Endothelial cell of umbilical vein (primary cell): Measurements from ENCODE around the gene HIGD1C. TPM values are rescaled to one million over a fixed set of nuclear protein-coding genes. Genes with fewer than 3 reads are reported as not detected.
"Not testable (repeated sequence)": the region's sequence is repeated elsewhere in the genome, so short reads cannot be mapped to it uniquely, and the experiment has no call there.

Experiments
- BruUV-seq: library from RNA; stranded (reverse); fragments of 400-500 nt; replicated peaks from 2 replicates; lab custom pipeline; 2021; lab: Mats Ljungman, UMichigan
- CTCF ChIA-PET: fragments of 300-600, 350-600 bp; sonication (Branson Sonifier 250); formaldehyde crosslinking; loops from one replicate; lab custom pipeline; 2021; ENCODE audit warnings: antibody characterized with exemption, inconsistent platforms; lab: Charles Lee
- POLR2A ChIA-PET: fragments of 300-600, 350-600 bp; sonication (Branson Sonifier 250); formaldehyde crosslinking; loops from one replicate; lab custom pipeline; 2021; ENCODE audit warnings: antibody characterized with exemption, inconsistent platforms; lab: Charles Lee
- DNase-seq: peaks from one replicate; pipeline ENCODE4 v3.0.0-alpha.2; 2011; ENCODE audit warnings: low read depth, low spot score
- FAIRE-seq: peaks from 2 replicates; lab custom pipeline; 2011; peaks lifted over from hg19 to GRCh38; lab: Jason Lieb, UNC
- H2AFZ ChIP-seq: 2 replicates; pipeline ENCODE4 v1.6.0; 2012; ENCODE audit warnings: low read depth, low read length, control low read depth, inconsistent platforms
- H3K27ac ChIP-seq: 2 replicates; pipeline ENCODE4 v1.5.1; 2011; ENCODE audit warnings: low read depth, mild to moderate bottlenecking, control low read depth, low read length, moderate library complexity; ENCODE audit not compliant: insufficient read depth
- H3K27me3 ChIP-seq, 2 experiments: 2 replicates each; pipeline versions ENCODE4 v1.6.0 to v1.6.1; 2011; ENCODE audit warnings: low read length in 2 of 2, mixed read lengths in 1 of 2; ENCODE audit not compliant: control insufficient read depth in 2 of 2, insufficient read depth in 2 of 2
- H3K36me3 ChIP-seq, 2 experiments: 2 replicates in 1 of 2; 3 replicates in 1 of 2; pipeline ENCODE4 v1.5.1; 2011; ENCODE audit warnings: low read length in 2 of 2, mild to moderate bottlenecking in 1 of 2, moderate library complexity in 1 of 2; ENCODE audit not compliant: control insufficient read depth in 2 of 2, insufficient read depth in 2 of 2; ENCODE audit errors: extremely low read depth in 1 of 2
- H3K4me1 ChIP-seq: 3 replicates; pipeline ENCODE4 v1.5.1; 2011; ENCODE audit warnings: mild to moderate bottlenecking, low read length; ENCODE audit not compliant: control insufficient read depth, insufficient read depth; ENCODE audit errors: extremely low read depth
- H3K4me2 ChIP-seq: 2 replicates; pipeline ENCODE4 v1.6.1; 2011; ENCODE audit warnings: low read length, control low read depth, mixed read lengths; ENCODE audit not compliant: insufficient read depth
- H3K4me3 ChIP-seq, 3 experiments: fragments of 200-600 bp in 1 of 3; sonication (generic), shearing (Covaris generic) in 1 of 3; replicated peaks in 1 of 3; 2 replicates each; pipeline ENCODE4 v1.5.1; 2011 to 2016; ENCODE audit warnings: control low read depth in 3 of 3, low read length in 3 of 3, mild to moderate bottlenecking in 2 of 3, inconsistent platforms in 1 of 3, low read depth in 1 of 3, moderate library complexity in 1 of 3; ENCODE audit not compliant: insufficient read depth in 1 of 3
- H3K79me2 ChIP-seq: 2 replicates; pipeline ENCODE4 v1.6.0; 2012; ENCODE audit warnings: low read length, inconsistent platforms; ENCODE audit not compliant: control insufficient read depth, insufficient read depth
- H3K9ac ChIP-seq: replicated peaks from 2 replicates; pipeline ENCODE3; 2011; ENCODE audit warnings: low read length, control low read depth; ENCODE audit not compliant: insufficient read depth; ENCODE audit errors: extremely low read depth
- H3K9me1 ChIP-seq: replicated peaks from 3 replicates; pipeline ENCODE4 v1.6.0; 2011; ENCODE audit warnings: mild to moderate bottlenecking, low read length; ENCODE audit not compliant: control insufficient read depth, insufficient read depth; ENCODE audit errors: extremely low read depth
- H3K9me3 ChIP-seq: replicated peaks from 2 replicates; pipeline ENCODE4 v1.5.1; 2012; ENCODE audit warnings: low read length, inconsistent platforms; ENCODE audit not compliant: control insufficient read depth, insufficient read depth
- H4K20me1 ChIP-seq: replicated peaks from 2 replicates; pipeline ENCODE3; 2011; ENCODE audit warnings: mild to moderate bottlenecking, low read length; ENCODE audit not compliant: control insufficient read depth, insufficient read depth; ENCODE audit errors: extremely low read depth
- POLR2AphosphoS5 ChIP-seq: IDR thresholded peaks from 2 replicates; pipeline ENCODE4 v1.6.1; 2012; ENCODE audit warnings: low read depth, mild to moderate bottlenecking, control low read depth, low read length, moderate library complexity; ENCODE audit not compliant: insufficient read depth
- dilution Hi-C: fragments of 300-500 bp; cut with MboI; formaldehyde crosslinking; loops from one replicate; pipeline ENCODE4 v1.15.0; 2019; ENCODE audit warnings: low sequenced_read_pairs; ENCODE audit not compliant: extremely low pct_ligation_motif_present
- intact Hi-C: fragments of 100-400 bp; cut with micrococcal nuclease; formaldehyde crosslinking; loops from one replicate; pipeline ENCODE4 v1.10.0; 2022
- polyA plus RNA-seq, 4 experiments: library from polyadenylated mRNA; depleted of rRNA in 3 of 4; stranded (reverse) in 3 of 4; unstranded in 1 of 4; fragments of >200 nt; gene quantifications; 2 replicates each; pipeline versions ENCODE4 v1.2.1 to v1.2.3, GENCODE V29; 2011 to 2012; ENCODE audit warnings: missing spikeins in 1 of 4
- total RNA-seq: library from RNA; stranded (reverse); gene quantifications from 2 replicates; pipeline ENCODE4 v1.2.3, GENCODE V29; 2021
- TF ChIP-seq, protein P1 (sequence below): IDR thresholded peaks from 2 replicates; pipeline ENCODE4 v1.6.1; 2011; ENCODE audit not compliant: insufficient read depth, insufficient read length

Gene HIGD1C
- total and polyA plus RNA-seq, 2 donors (not counting 3 experiments of a cell fraction or from before 2014, with no cell fraction given): not detected

DNA sequence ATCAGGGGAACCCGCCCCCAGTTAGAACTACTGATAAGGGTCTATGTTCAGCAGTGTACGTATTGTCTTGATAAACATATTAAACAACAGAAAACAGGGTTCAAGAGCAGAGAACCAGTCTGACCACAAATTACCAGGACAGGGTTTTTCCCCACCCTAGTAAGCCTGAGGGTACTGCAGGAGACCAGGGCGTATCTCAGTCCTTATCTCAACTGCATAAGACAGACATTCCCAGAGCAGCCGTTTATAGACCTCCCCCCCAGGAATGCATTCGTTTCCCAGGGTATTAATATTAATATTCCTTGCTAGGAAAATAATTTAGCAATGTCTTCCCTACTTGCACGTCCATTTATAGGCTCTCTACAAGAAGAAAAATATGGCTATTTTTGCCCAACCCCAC is 40.0 kb upstream of the HIGD1C start:
- H3K4me1 ChIP-seq, H4K20me1 ChIP-seq, H3K4me3 ChIP-seq, H3K4me2 ChIP-seq, H3K79me2 ChIP-seq, H3K9me3 ChIP-seq, dilution Hi-C loops, H3K27me3 ChIP-seq, POLR2A ChIA-PET, DNase-seq, intact Hi-C loops, H3K36me3 ChIP-seq, FAIRE-seq, H3K27ac ChIP-seq, H2AFZ ChIP-seq, BruUV-seq, H3K9ac ChIP-seq, H3K9me1 ChIP-seq: not testable (repeated sequence)
- CTCF ChIA-PET: interaction anchor here (1.6 kb wide), 1 partner anchor 73 kb away, joined by 3 read pairs; no protein-coding TSS in a partner anchor

DNA sequence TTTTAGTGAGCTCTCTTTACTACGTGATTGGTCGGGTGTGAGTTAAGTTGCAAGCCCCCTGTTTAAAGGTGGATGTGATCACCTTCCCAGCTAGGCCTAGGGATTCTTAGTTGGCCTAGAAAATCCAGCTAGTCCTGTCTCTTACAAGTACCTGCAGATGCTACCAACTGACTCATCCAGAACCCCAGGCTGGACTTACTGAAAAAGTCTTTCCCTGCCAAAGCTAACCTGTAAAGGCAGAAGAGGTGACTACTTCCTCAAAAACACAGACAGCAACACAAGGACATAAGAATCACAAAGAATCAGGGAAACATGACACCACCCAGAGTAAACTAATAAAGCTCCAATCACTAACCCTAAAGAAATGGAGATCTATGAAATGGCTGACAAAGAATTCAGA is 39.1 kb upstream of the HIGD1C start:
- Histone ChIP-seq H3K4me2 (no peak overlapping the region), H3K4me1 (no peaks in the 10 kb centered on the region), H4K20me1 (no peaks in the 10 kb centered on the region), H3K9me3 (no peaks in the 10 kb centered on the region), H3K9ac (no peak overlapping the region), H3K4me3 (no peak overlapping the region), H3K27me3 (no peaks in the 10 kb centered on the region), H3K9me1 (no peaks in the 10 kb centered on the region), H3K36me3 (no peaks in the 10 kb centered on the region), H3K27ac (no peak overlapping the region), H3K79me2 (no peaks in the 10 kb centered on the region), H2AFZ (no peak overlapping the region)
- DNase-seq (no peak), FAIRE-seq (no peak)
- ChIA-PET CTCF (interaction anchor here (0.9 to 1.6 kb wide), 3 partner anchors 53 to 74 kb away, joined by 3 to 4 read pairs (median 3); no protein-coding TSS in a partner anchor), POLR2A (interaction anchor here (0.6 kb wide), 1 partner anchor 226 kb away, joined by 3 read pairs; no protein-coding TSS in a partner anchor)
- intact Hi-C loops (no loop called here), dilution Hi-C loops (no loop called here)
- no TSS peak for BruUV-seq
- TF ChIP-seq, protein P1, sequence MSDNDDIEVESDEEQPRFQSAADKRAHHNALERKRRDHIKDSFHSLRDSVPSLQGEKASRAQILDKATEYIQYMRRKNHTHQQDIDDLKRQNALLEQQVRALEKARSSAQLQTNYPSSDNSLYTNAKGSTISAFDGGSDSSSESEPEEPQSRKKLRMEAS: no peak
- TF ChIP-seq POLR2AphosphoS5: no peak
